ENCODE results near the gene LRRC59. TPM values are rescaled to one million over a fixed set of nuclear protein-coding genes. Genes with fewer than 3 reads are reported as not detected.

Gene LRRC59
- total and polyA plus RNA-seq, 2 of the 13 experiments (the other 11 are each of a cell fraction or from before 2014, with no cell fraction given): 87.3 to 222 TPM

DNA sequence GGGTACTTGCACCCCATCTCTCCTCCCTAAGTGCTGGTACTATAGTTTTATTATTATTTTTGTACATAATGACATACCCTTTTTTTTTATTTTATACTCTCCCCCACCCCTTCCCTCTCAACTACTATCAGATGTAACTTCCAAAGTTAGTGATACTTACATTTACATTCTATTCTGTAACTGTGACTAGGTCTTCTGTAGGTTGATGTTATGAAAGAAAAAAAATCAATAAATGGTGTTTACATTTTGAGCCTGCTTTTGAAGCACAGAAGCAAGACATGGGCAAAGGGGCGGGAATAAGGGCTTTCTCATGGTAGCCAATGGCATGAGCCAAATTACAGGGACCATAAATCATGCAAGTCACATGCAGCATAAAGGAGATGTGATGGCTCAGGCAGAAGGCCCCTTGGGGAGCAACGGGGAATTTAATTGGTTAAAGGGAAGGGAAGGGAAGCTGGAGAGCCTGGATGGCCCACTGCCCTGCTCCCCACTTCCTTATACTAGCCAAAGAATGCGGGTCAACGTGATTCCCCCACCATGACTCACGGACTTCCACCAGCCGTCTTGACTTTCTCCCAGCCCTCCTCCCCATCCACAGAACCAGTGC lies 26.3 kb upstream of the LRRC59 start (continued):
- TF ChIP-seq ZFX (CRISPR knock-in tag; IDR thresholded peaks at IDR 0.05; ENCODE audit: low read depth) (peak; percentile 49; the same call in 1 of the 2 replicates), TRIM24 (CRISPR knock-in tag; IDR thresholded peaks at IDR 0.05) (no peak), ZNF619 (CRISPR knock-in tag; IDR thresholded peaks at IDR 0.05) (no peak), ZNF484 (CRISPR knock-in tag; IDR thresholded peaks at IDR 0.05; ENCODE audit: borderline replicate concordance, low read depth) (no peak), EED (CRISPR knock-in tag; IDR thresholded peaks at IDR 0.05) (no peak), BORCS8-MEF2B (CRISPR knock-in tag; IDR thresholded peaks at IDR 0.05) (no peak), FOXJ3 (CRISPR knock-in tag; IDR thresholded peaks at IDR 0.05; ENCODE audit: borderline replicate concordance) (peak; percentile 48; the same call in 1 of the 2 replicates), ZNF746 (CRISPR knock-in tag; IDR thresholded peaks at IDR 0.05) (no peak), ZNF556 (CRISPR knock-in tag; IDR thresholded peaks at IDR 0.05; ENCODE audit: borderline replicate concordance) (peak; percentile 71; the same call in 1 of the 2 replicates), HOXA5 (CRISPR knock-in tag; IDR thresholded peaks at IDR 0.05) (peak; percentile 99), ZNF713 (CRISPR knock-in tag; IDR thresholded peaks at IDR 0.05) (no peak), ZNF790 (CRISPR knock-in tag; IDR thresholded peaks at IDR 0.05; ENCODE audit: borderline replicate concordance) (no peak), GZF1 (CRISPR knock-in tag; IDR thresholded peaks at IDR 0.05) (no peak), SP5 (CRISPR knock-in tag; IDR thresholded peaks at IDR 0.05; ENCODE audit: borderline replicate concordance, low read depth) (peak; percentile 95), ZNF317 (CRISPR knock-in tag; IDR thresholded peaks at IDR 0.05) (no peak; the same call in 1 of the 2 replicates), ZMYM3 (CRISPR knock-in tag; IDR thresholded peaks at IDR 0.05) (no peak; the same call in 1 of the 2 replicates), WIZ (CRISPR knock-in tag; IDR thresholded peaks at IDR 0.05) (no peak), SMARCC2 (IDR thresholded peaks at IDR 0.05) (no peak), CBFB (CRISPR knock-in tag; IDR thresholded peaks at IDR 0.05) (no peak), SMAD9 (CRISPR knock-in tag; IDR thresholded peaks at IDR 0.05) (no peak), HIVEP1 (CRISPR knock-in tag; IDR thresholded peaks at IDR 0.05) (no peak)
- TF ChIP-seq, protein P1, sequence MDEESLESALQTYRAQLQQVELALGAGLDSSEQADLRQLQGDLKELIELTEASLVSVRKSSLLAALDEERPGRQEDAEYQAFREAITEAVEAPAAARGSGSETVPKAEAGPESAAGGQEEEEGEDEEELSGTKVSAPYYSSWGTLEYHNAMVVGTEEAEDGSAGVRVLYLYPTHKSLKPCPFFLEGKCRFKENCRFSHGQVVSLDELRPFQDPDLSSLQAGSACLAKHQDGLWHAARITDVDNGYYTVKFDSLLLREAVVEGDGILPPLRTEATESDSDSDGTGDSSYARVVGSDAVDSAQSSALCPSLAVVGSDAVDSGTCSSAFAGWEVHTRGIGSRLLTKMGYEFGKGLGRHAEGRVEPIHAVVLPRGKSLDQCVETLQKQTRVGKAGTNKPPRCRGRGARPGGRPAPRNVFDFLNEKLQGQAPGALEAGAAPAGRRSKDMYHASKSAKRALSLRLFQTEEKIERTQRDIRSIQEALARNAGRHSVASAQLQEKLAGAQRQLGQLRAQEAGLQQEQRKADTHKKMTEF (CRISPR knock-in tag; IDR thresholded peaks at IDR 0.05): peak; percentile 88
- TF ChIP-seq, protein P2, sequence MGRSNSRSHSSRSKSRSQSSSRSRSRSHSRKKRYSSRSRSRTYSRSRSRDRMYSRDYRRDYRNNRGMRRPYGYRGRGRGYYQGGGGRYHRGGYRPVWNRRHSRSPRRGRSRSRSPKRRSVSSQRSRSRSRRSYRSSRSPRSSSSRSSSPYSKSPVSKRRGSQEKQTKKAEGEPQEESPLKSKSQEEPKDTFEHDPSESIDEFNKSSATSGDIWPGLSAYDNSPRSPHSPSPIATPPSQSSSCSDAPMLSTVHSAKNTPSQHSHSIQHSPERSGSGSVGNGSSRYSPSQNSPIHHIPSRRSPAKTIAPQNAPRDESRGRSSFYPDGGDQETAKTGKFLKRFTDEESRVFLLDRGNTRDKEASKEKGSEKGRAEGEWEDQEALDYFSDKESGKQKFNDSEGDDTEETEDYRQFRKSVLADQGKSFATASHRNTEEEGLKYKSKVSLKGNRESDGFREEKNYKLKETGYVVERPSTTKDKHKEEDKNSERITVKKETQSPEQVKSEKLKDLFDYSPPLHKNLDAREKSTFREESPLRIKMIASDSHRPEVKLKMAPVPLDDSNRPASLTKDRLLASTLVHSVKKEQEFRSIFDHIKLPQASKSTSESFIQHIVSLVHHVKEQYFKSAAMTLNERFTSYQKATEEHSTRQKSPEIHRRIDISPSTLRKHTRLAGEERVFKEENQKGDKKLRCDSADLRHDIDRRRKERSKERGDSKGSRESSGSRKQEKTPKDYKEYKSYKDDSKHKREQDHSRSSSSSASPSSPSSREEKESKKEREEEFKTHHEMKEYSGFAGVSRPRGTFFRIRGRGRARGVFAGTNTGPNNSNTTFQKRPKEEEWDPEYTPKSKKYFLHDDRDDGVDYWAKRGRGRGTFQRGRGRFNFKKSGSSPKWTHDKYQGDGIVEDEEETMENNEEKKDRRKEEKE (IDR thresholded peaks at IDR 0.05): no peak
- TF ChIP-seq, protein P3, sequence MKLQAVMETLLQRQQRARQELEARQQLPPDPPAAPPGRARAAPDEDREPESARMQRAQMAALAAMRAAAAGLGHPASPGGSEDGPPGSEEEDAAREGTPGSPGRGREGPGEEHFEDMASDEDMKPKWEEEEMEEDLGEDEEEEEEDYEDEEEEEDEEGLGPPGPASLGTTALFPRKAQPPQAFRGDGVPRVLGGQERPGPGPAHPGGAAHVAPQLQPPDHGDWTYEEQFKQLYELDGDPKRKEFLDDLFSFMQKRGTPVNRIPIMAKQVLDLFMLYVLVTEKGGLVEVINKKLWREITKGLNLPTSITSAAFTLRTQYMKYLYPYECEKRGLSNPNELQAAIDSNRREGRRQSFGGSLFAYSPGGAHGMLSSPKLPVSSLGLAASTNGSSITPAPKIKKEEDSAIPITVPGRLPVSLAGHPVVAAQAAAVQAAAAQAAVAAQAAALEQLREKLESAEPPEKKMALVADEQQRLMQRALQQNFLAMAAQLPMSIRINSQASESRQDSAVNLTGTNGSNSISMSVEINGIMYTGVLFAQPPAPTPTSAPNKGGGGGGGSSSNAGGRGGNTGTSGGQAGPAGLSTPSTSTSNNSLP (IDR thresholded peaks at IDR 0.05; ENCODE audit: low read depth, low read length): peak; percentile 82
- TF ChIP-seq, protein P4, sequence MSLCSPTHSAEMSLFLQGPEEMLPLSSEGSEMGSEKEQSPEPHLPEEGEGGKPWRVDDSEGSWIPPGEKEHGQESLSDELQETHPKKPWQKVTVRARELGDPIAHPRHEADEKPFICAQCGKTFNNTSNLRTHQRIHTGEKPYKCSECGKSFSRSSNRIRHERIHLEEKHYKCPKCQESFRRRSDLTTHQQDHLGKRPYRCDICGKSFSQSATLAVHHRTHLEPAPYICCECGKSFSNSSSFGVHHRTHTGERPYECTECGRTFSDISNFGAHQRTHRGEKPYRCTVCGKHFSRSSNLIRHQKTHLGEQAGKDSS (CRISPR knock-in tag; IDR thresholded peaks at IDR 0.05; ENCODE audit: borderline replicate concordance, low read depth): no peak

Data from HepG2 (cell line).